LNCAP (cell line): Measurements from ENCODE around the gene SYT1.
A peak's percentile ranks its signal among the peaks of the same experiment; 100 is the strongest.

ENCODE experiments used
- TF ChIP-seq, protein P1 (sequence below): fragments of 450-650 bp; IDR thresholded peaks from 2 replicates; pipeline ENCODE4 v1.5.1; 2017; ENCODE audit warnings: mild to moderate bottlenecking

The SYT1 gene

DNA sequence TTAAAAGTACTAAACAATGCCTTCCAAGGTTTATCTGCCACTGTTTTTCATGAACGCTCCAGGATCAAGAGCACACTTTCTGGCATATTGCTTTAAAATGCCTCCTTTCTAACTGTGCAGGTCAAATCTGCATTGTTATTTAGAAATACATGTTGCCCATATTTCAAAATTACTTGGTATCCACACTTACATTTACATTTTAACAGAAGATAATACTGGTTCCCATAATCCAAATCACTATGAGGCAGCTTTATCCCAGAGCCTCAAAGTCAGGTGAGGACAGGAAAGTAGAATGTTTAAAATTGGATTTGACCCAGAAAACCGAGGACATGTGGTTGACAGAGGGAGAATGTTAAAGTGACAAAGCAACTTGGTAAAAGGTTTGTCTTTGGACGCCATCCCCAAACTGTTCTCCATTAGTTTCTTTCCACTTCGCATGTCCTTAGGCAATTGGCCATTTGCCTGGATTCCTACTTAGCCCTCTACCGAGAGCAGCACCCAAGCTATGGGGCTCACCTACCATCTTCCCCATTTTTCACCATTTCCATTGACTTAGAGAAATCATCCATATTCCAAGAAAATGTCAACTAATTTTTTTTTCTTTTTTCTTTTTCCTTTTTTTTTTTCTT lies 473.2 kb downstream of the SYT1 start:
- TF ChIP-seq, protein P1, sequence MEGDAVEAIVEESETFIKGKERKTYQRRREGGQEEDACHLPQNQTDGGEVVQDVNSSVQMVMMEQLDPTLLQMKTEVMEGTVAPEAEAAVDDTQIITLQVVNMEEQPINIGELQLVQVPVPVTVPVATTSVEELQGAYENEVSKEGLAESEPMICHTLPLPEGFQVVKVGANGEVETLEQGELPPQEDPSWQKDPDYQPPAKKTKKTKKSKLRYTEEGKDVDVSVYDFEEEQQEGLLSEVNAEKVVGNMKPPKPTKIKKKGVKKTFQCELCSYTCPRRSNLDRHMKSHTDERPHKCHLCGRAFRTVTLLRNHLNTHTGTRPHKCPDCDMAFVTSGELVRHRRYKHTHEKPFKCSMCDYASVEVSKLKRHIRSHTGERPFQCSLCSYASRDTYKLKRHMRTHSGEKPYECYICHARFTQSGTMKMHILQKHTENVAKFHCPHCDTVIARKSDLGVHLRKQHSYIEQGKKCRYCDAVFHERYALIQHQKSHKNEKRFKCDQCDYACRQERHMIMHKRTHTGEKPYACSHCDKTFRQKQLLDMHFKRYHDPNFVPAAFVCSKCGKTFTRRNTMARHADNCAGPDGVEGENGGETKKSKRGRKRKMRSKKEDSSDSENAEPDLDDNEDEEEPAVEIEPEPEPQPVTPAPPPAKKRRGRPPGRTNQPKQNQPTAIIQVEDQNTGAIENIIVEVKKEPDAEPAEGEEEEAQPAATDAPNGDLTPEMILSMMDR: no peak

DNA sequence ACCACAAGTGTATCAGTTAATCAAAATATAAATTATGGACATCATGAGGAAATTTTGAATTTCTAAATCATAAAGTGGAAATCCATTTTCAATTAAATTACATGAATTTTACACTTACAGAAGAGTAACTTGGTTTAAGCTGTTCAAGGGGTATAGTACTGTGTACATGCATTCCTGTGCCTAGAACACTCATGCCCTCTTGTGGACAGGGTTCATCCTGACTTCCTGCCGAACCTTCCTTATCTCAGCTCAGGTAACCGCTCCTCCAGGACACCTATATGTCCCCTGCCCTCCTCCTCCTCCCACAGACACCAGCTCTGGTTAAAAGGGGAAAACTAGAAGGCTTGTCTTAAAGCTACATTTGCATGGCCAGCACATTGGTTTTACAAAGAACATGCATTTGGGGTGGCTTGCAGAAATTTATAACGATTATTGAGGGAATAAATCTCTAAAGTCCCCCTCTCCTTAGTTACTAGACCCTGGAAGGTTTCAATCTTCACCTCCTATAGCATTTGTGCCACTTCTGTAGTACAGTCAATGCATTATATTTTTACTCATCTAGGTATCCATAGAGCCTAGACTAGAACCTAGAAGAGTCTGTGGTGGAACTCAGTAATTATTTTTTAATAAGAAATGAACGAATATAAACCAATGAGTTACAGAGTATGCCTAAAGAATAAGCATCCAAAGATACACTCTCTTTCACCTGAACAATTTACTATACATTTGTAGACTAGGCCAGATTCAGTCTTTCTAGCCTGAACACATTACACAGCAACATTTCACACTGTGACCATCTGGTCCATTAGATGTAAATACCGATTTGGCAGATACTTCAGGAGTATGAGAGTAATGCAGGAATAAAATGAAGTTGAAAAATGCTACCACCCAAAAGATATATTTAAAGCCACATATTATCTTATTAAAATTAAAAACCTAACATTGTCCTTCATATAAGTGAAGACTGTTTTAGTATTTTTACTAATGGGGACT lies 480.6 kb downstream of the SYT1 start:
- TF ChIP-seq, protein P1: peak; percentile 84

DNA sequence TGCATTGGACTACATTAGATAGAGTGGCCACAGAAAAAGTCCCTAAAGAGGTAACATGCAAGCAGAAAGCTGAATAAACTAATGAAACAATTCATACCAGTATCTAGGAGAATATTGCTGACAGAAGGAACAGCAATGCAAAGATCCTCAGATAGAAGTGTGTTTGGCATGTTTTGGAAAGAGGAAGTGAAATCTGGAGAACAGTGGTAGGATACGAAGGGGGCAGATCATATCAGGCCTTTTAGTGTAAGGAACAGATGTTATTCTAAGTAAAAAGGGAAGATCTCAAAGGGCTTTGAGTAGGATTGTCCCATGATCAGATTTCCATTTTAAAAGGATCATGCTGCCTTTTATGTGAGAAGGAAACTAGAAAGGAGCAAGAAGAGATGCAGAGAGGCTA lies 483.3 kb downstream of the SYT1 start:
- TF ChIP-seq, protein P1: no peak

DNA sequence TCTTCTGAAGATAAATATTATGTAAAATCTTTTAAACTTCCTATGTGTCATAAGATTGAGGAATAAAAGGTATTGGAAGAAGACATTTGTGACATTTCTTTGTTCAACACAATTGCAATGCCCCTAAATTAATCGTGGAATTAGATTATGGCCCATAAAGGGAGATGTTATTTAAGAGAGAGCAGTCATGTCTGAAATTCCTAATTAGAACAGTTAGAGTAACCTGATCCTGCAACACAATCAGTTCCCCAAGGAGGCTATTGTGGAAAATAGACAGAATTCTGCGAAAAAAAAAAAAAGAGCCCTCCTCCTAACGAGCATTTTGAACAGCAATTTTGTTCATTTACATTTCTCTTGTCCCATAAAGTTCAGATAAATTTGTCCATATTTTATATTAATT lies 486.7 kb downstream of the SYT1 start:
- TF ChIP-seq, protein P1: no peak

DNA sequence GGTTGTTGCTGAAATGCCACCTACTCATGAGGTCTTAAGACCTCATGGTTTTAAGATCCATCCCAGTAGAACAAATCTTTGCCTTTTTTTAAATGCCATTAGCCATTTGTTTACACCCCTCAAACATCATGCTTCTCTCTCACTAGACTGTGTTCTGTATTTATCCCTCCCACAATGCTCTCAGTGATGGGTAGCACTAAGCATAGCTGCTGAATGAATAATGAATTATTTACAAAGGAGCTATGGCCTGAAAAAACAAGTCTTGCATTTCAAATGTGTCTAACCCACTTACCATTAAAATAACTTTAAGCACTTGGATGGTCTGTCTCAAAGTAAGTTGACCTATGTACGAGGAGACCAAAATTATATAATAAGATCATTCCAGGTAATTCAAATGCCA lies 491.6 kb downstream of the SYT1 start:
- TF ChIP-seq, protein P1: no peak

DNA sequence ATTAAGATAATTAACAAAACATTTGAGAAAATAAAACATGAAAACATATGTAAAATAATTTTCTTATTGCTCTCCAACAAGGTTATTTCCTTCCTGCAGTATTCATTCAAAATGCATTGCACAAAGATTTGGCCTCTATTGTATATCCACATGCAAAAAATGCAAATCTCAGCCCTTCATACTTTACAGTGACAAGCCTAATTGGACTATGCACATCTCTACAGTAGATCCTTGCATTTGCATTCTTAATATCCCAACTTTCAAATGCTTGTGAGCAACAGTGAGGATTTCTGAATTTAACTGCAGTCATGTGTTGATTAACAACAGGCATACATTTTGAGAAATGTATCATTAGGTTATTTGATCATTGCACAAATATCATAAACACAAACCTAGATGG lies 492.5 kb downstream of the SYT1 start:
- TF ChIP-seq, protein P1: no peak

DNA sequence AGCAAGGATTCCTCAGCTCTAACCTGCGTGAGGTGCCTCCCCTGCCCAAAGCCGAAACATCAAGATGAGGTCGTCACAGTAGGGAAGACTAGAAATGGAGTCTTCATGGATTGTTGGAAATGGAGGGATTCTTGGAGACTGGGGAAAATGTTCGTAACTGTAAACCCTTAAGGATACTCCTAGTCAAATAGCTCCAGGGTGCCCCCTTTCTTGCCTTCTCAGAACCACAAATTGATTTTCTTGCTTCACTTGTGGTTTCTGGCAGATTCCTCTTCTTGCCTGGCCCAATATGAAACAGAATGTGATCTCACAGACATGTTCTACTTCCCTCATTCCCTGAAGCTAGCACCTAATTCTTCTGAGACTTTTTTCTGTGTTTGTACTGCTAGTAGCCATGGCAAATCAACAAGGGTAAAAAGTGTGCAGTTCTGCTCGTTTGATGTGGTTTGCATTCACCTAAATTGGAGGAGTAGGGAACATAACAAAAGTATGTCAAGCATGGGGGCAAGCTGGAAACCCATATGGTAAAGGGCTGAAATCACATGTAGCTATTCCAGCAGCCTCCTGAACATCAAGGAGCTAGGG lies 494.2 kb downstream of the SYT1 start:
- TF ChIP-seq, protein P1: no peak
